Frontal cortex (tissue), 4 donors: ENCODE results near the gene CHD1. TPM values are rescaled to one million over a fixed set of nuclear protein-coding genes. Genes with fewer than 3 reads are reported as not detected.

Experiments used
- DNase-seq, 2 donors: peaks; one replicate each; pipeline ENCODE4 v3.0.0; 2012; ENCODE audit warnings: low spot score in 2 of 2
- FAIRE-seq: peaks from 2 replicates; lab custom pipeline; 2012; peaks lifted over from hg19 to GRCh38; lab: Jason Lieb, UNC
- small RNA-seq: library from RNA; depleted of rRNA; stranded (forward); fragments of <200 nt; gene quantifications from one replicate; pipeline ENCODE3, GENCODE V24; 2014
- total RNA-seq: library from RNA; depleted of rRNA; stranded (reverse); fragments of >200 nt; gene quantifications from one replicate; pipeline ENCODE4 v1.2.3, GENCODE V29; 2014
- donor health status: control.
- donor health status: control.
- donor health status: control.

The CHD1 gene
- total RNA-seq, 1 donor from 2014 or later: 63.2 TPM

- DNase-seq (no peak), FAIRE-seq (no peak)
These were observed 101.1 kb downstream of the CHD1 start for GRCh38 chr5:98827588-98828284.

GRCh38 chr5:98827161-98827560, 101.6 kb downstream of the CHD1 start:
- no peak for DNase-seq
- peak; percentile 15 for FAIRE-seq

- FAIRE-seq: no peak
- no peak for DNase-seq
These were observed 103.0 kb downstream of the CHD1 start for GRCh38 chr5:98825582-98826375.

GRCh38 chr5:98816582-98817222, 112.1 kb downstream of the CHD1 start:
- no peak for DNase-seq
- FAIRE-seq: no peak

- no peak for DNase-seq
- no peak for FAIRE-seq
These were observed 115.1 kb downstream of the CHD1 start for GRCh38 chr5:98813755-98814154.

- FAIRE-seq (no peak), DNase-seq (no peak)
These were observed 118.6 kb downstream of the CHD1 start for GRCh38 chr5:98810206-98810605.

GRCh38 chr5:98807806-98808205, 121.0 kb downstream of the CHD1 start:
- no peak for FAIRE-seq
- no peak for DNase-seq

GRCh38 chr5:98805070-98805469, 123.7 kb downstream of the CHD1 start:
- FAIRE-seq: no peak

GRCh38 chr5:98804066-98804465, 124.7 kb downstream of the CHD1 start:
- FAIRE-seq: no peak
- DNase-seq: no peak

More at GRCh38 chr5:98805070-98805469, 123.7 kb downstream of the CHD1 start:
- DNase-seq: no peak

Small RNAs within 50 kb of the gene (small RNA-seq; reads per million reads assigned to genes)
- gene RF00019: not detected
- gene RNU6-402P: not detected

Other genes with a start within 250 kb of the CHD1 start
- gene RGMB, start 155.3 kb downstream of the CHD1 start, total RNA-seq: 34.6 TPM